SK-N-SH (cell line): Measurements from ENCODE around the gene AP1AR.
A peak's percentile ranks its signal among the peaks of the same experiment; 100 is the strongest.

Source experiments
- RAD21 ChIP-seq: IDR thresholded peaks from 2 replicates; pipeline ENCODE4 v1.6.1; 2012; ENCODE audit warnings: mild to moderate bottlenecking, low read length
- TF ChIP-seq, protein P1 (sequence below): fragments of 200-600 bp; sonication (generic); IDR thresholded peaks from 2 replicates; pipeline ENCODE4 v1.6.1; 2017; ENCODE audit warnings: antibody characterized with exemption, mild to moderate bottlenecking, moderate library complexity

DNA sequence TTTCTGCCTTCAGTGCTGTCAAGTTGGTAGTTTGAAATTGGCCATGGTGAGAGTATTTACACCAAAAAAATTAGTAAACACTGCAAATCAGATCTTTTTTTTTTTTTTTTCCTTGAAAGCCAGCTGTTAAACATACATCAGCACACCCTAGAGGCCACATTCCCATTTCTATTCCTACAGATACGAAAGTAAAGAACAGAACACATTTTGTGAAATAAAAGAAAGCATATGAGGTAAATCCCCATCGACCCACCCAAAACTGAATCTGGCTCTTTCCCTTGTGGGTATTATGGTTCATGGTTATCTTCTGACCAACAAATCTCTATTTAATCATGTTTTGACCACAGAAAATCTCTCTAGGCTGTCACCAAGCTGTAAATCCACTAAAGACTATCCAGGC is 41.8 kb upstream of the AP1AR start:
- TF ChIP-seq, protein P1, sequence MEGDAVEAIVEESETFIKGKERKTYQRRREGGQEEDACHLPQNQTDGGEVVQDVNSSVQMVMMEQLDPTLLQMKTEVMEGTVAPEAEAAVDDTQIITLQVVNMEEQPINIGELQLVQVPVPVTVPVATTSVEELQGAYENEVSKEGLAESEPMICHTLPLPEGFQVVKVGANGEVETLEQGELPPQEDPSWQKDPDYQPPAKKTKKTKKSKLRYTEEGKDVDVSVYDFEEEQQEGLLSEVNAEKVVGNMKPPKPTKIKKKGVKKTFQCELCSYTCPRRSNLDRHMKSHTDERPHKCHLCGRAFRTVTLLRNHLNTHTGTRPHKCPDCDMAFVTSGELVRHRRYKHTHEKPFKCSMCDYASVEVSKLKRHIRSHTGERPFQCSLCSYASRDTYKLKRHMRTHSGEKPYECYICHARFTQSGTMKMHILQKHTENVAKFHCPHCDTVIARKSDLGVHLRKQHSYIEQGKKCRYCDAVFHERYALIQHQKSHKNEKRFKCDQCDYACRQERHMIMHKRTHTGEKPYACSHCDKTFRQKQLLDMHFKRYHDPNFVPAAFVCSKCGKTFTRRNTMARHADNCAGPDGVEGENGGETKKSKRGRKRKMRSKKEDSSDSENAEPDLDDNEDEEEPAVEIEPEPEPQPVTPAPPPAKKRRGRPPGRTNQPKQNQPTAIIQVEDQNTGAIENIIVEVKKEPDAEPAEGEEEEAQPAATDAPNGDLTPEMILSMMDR: peak; percentile 39
- TF ChIP-seq RAD21: peak; percentile 50
